Tibial artery (tissue), 4 donors: ENCODE measurements around the gene CACNB1.
"Not testable (repeated sequence)": the region's sequence is repeated elsewhere in the genome, so short reads cannot be mapped to it uniquely, and the experiment has no call there.

Experiments used
- DNase-seq, 2 donors: peaks; one replicate each; pipeline ENCODE4 v3.0.0-alpha.2; 2019
- H3K27ac ChIP-seq, 2 donors: fragments of 200-600 bp; sonication (generic) in 1 of 2; 1 replicate in 1 of 2; 2 replicates in 1 of 2; pipeline ENCODE4 v1.5.1; 2018 to 2019; ENCODE audit warnings: mild to moderate bottlenecking in 1 of 2
- H3K27me3 ChIP-seq, 2 donors: fragments of 200-600 bp; sonication (generic) in 1 of 2; one replicate each; pipeline versions ENCODE4 v1.5.1 to v1.6.0; 2016 to 2019
- H3K36me3 ChIP-seq, 3 donors: fragments of 200-600 bp; sonication (generic) in 2 of 3; one replicate each; pipeline ENCODE4 v1.5.1; 2016 to 2019; ENCODE audit warnings: mild to moderate bottlenecking in 2 of 3
- H3K4me1 ChIP-seq, 4 donors: fragments of 200-600 bp; sonication (generic) in 2 of 4; 1 replicate in 3 of 4; 2 replicates in 1 of 4; pipeline ENCODE4 v1.5.1; 2016 to 2019
- H3K4me3 ChIP-seq, 2 donors: fragments of 200-600 bp; sonication (generic) in 1 of 2; 1 replicate in 1 of 2; 2 replicates in 1 of 2; pipeline ENCODE4 v1.5.1; 2018 to 2019; ENCODE audit warnings: mild to moderate bottlenecking in 2 of 2
- H3K9me3 ChIP-seq, 3 donors: fragments of 200-600 bp; sonication (generic) in 1 of 3; one replicate each; pipeline ENCODE4 v1.5.1; 2016 to 2019
- CTCF ChIP-seq, 2 experiments: fragments of 200-600 bp in 1 of 2; fragments of 450-650 bp in 1 of 2; IDR thresholded peaks; one replicate each; pipeline ENCODE4 v1.5.1; 2017 to 2019; ENCODE audit warnings: antibody characterized with exemption in 2 of 2, mild to moderate bottlenecking in 1 of 2, moderate library complexity in 1 of 2
- intact Hi-C: fragments of 100-400 bp; cut with DNase I; formaldehyde crosslinking; loops from one replicate; pipeline ENCODE4 v1.15.0; 2023; ENCODE audit warnings: low total_unique reads

CACNB1 gene

GRCh38 chr17:39170109-39170508, 27.4 kb downstream of the CACNB1 start:
- H3K4me1 ChIP-seq = peaks cover 0 to 20% (median 10%) of the 10 kb centered on the region in 4 donors
- no peak for DNase-seq
- H3K27me3 ChIP-seq = no peaks in the 10 kb centered on the region
- no peak for TF ChIP-seq CTCF (IDR thresholded peaks at IDR 0.05)
- intact Hi-C loops = no loop called here
- peaks cover 0 to 2% (median under 1%) of the 10 kb centered on the region in 3 donors for H3K36me3 ChIP-seq
- no peaks in the 10 kb centered on the region for H3K9me3 ChIP-seq
- no peak overlapping the region for H3K4me3 ChIP-seq
- no peak overlapping the region for H3K27ac ChIP-seq

DNA sequence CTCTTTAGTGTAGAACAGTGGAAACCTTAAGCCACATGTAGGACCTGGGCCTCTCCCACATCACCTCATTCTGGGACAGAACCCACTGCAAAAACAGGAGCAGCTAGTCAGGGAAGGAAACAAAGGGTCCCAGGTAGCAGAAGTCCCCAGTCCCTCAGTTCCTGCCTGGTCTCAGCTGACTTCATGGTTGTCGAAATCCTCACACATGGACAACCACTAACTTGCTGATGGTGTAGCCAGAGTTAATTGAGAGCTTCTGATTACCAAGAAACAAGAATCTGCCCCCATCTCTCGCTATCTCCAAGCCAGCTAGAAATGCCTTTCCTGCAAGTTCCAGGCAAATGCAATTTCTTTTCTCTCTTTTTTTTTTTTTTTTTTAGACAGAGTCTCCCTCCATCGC, 28.0 kb downstream of the CACNB1 start:
- Histone ChIP-seq H3K27me3 (no peaks in the 10 kb centered on the region), H3K9me3 (no peaks in the 10 kb centered on the region), H3K4me1 (peaks cover 0 to 26% (median 8%) of the 10 kb centered on the region in 4 donors), H3K4me3 (no peak overlapping the region), H3K27ac (no peak overlapping the region), H3K36me3 (no peaks in the 10 kb centered on the region)
- DNase-seq = no peak
- intact Hi-C loops = loop anchor here (10.0 kb wide), 2 partner anchors 65 to 295 kb away; partner anchors contain the start of gene LASP1
- TF ChIP-seq CTCF (IDR thresholded peaks at IDR 0.05) = no peak

- peaks cover 0 to 27% (median 9%) of the 10 kb centered on the region in 4 donors for H3K4me1 ChIP-seq
- H3K9me3 ChIP-seq = no peaks in the 10 kb centered on the region
- intact Hi-C loops = loop anchor here (10.0 kb wide), 2 partner anchors 66 to 294 kb away; partner anchors contain the start of gene LASP1
- TF ChIP-seq CTCF (IDR thresholded peaks at IDR 0.05) = no peak
- H3K27me3 ChIP-seq = no peaks in the 10 kb centered on the region
- DNase-seq = no peak
- no peak overlapping the region for H3K4me3 ChIP-seq
- H3K36me3 ChIP-seq = no peaks in the 10 kb centered on the region
- no peak overlapping the region for H3K27ac ChIP-seq
Observed at GRCh38 chr17:39169101-39169500, 28.4 kb downstream of the CACNB1 start.

- not testable (repeated sequence) for H3K27me3 ChIP-seq
- intact Hi-C loops = loop anchor here (10.0 kb wide), 2 partner anchors 66 to 294 kb away; partner anchors contain the start of gene LASP1
Observed at GRCh38 chr17:39168503-39168902, 29.0 kb downstream of the CACNB1 start.

GRCh38 chr17:39167476-39167875, 30.0 kb downstream of the CACNB1 start:
- peaks cover 0 to 26% (median 13%) of the 10 kb centered on the region in 4 donors for H3K4me1 ChIP-seq
- no peak overlapping the region for H3K27ac ChIP-seq
- no peak overlapping the region for H3K4me3 ChIP-seq
- intact Hi-C loops = loop anchor here (10.0 kb wide), 2 partner anchors 67 to 293 kb away; partner anchors contain the start of gene LASP1
- H3K27me3 ChIP-seq = no peaks in the 10 kb centered on the region
- H3K9me3 ChIP-seq = no peaks in the 10 kb centered on the region
- no peak for TF ChIP-seq CTCF (IDR thresholded peaks at IDR 0.05)
- DNase-seq = no peak
- no peaks in the 10 kb centered on the region for H3K36me3 ChIP-seq

More at GRCh38 chr17:39168503-39168902, 29.0 kb downstream of the CACNB1 start:
- H3K4me3 ChIP-seq, H3K9me3 ChIP-seq, H3K36me3 ChIP-seq, DNase-seq, H3K27ac ChIP-seq: not testable (repeated sequence)
- peaks cover 0 to 26% (median 12%) of the 10 kb centered on the region in 4 donors for H3K4me1 ChIP-seq

GRCh38 chr17:39166437-39167335, 30.8 kb downstream of the CACNB1 start:
- intact Hi-C loops = loop anchor here (10.0 kb wide), 2 partner anchors 68 to 292 kb away; partner anchors contain the start of gene LASP1
- Histone ChIP-seq H3K27me3 (no peaks in the 10 kb centered on the region), H3K9me3 (no peaks in the 10 kb centered on the region), H3K27ac (no peak overlapping the region), H3K4me1 (peaks cover 0 to 26% (median 13%) of the 10 kb centered on the region in 4 donors), H3K36me3 (no peaks in the 10 kb centered on the region), H3K4me3 (no peak overlapping the region)
- no peak for TF ChIP-seq CTCF (IDR thresholded peaks at IDR 0.05)
- DNase-seq = no peak
